NCI-H1092 (cell line): Measurements from ENCODE around the gene DOCK1.

ENCODE experiments used
- DNase-seq: peaks from one replicate; lab custom pipeline; 2025; lab: John Stamatoyannopoulos, UW

DOCK1 gene

DNA sequence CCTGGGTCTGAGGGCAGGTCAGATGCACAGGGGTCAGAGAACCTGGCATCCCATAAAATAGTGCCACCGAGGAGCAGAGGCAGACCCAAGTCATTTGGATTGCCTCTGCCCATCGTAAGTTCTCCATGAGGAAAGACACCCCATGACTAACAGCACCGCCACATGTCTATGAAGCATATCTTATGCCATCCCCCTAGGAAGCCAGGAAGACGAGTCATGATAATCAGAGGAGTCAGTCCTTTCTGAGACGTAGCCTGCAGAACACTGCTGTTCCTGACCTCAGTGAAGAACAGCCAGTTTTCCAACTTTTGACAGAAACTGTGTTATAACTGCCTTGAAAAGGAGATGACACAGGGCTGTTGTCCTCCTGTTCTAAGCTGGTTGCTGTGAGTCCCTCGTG lies 239.9 kb downstream of the DOCK1 start:
- DNase-seq = no peak

- no peak for DNase-seq
These were observed 241.4 kb downstream of the DOCK1 start for GRCh38 chr10:127146661-127147060.

DNA sequence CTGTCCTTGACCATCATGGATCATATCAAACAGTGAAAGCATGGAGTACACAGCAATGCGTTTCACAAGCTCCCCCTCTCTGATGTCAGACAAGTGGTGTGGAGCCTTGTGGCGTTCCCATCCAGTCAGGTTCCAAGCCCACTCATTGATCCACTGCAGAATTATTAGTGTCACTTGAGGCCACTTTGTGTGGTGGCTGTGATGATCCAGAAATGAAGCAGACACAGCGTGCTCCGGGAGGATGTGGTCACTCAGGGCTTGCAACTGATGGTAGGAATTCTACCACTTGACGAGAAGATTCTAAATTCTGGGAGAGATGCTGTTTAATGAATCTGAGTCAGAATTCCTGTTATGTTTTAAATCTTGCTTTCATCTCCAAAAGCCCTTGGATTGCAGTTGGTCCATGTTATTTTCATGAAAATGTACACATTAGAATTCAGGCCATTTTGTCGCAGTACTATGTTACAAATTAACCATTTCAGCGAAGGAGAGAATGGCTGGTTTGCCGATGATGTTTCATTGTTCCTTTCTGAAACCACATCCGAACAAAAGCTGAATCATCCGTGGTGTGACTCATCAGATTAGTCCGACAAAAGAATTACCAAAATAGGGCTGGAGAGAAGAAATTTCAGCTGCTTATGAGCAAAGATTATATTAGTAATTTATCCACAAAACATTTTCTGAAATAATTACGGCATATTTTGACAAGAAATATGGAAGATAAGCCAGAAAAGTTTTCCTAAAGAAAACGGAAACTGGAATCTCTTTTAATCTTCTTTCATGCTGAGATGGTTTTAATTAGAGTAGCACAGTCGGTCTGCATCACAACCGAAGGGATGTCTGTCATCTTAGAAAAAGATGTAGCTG lies 243.1 kb downstream of the DOCK1 start:
- DNase-seq = no peak

DNA sequence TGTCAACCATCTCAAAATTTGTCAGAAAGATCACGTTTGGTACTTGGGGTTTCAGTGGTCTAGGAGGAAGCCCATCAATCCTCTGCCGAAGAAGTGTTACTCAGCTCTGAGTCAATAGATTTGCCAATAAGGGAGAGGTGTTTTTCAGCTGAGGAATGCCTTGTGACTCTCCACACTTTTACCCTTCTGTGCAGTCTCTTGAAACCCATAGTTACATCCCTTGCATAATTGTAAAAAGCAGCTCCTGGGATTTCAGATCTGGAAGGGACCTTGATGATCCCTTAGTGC lies 243.6 kb downstream of the DOCK1 start:
- no peak for DNase-seq

DNA sequence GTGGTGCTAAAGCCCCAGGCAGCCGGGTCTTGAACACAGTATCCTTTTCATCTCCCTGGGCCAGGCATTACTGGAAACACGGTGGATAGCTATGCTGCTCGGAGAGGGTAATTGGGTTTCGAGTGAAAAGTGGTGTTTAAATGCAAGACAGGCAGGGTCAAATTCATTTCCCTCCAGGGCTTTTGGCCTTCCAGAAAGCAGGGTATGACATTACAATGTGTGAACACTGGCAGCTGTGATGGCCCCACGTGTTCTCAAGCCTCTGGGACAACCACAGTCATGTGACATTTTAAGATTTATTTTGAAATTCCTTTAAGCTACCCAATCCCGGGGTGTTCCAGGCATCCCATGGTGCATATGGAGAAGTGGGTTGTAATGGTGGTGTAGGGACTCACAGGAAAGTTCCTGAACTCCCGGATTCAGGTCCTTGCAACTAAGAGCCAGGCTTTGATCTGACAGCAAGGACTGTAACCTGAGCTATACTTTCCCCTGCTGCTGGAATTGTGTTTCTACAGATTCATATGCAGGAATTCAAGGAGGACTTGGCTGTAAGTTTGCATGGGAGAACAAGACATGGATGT lies 244.4 kb downstream of the DOCK1 start:
- no peak for DNase-seq

DNA sequence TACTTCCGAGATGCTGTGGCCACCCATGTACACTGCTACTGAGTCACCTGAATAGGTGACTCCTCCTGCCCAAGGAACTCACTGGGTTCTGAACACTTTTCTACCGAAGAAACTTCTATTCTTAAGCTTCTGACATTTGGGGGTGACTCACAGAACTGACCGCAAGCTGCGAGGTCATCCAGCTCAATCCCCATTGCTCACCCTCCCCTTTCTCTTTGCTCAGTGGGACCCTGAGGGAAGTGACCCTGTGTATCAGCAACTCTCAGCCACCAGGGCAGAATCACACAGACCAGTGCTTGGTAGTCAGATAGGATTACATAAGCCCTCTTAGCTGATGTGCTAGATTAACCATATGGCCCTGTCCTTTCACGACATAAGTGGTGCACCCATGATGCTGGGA lies 244.9 kb downstream of the DOCK1 start:
- no peak for DNase-seq

DNA sequence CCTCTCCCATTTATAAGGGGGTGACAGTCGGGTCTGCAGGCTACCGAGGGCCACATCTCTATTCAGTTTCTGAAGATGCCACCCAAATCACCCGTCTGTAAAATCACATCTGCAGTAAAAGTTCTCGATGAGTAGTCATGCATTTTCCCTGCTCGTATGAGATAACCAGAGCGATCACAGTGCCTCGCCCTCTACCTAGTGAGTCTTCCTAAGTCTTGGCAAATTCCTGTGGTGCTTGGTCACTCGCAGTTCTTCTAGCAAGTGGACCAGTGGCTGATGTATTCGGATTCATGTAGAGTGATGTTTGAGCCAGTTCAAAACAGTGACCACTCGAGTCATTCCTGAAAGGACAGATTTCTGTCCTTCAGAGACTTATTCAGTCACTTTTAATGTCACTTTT lies 246.3 kb downstream of the DOCK1 start:
- DNase-seq = no peak

DNA sequence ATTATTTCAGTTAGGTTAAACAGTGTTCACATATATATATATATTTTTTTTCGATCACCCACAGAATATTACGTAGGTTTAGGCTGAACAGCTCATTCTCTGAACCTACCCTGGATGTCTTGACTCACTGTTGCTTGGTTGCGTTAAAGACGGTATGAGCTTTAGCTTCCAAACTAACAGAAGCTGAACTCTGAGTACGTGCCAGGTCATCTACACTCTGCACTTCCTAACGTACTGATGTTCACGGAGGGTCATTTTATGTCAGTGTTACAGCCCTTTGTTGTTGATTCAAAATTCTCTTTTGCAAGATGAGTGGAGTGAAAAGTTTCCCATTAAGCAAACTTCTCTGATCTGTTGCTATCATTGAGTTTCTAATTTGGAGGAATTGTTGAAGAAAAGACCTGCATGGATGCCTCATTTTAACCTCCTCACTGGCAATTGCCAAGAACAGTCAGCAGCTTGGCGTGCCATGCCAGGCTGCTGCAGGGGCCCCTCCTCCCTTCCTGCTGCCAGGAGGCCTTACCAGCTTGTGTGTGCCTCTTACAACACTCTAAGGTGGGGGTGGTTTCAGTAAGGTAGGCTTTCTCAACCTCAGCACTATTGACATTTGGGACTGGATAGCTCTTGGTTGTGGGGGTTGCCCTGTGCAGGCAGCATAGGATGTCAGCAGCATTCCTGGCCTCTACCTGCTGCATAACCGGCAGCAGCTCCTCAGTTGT lies 246.9 kb downstream of the DOCK1 start:
- DNase-seq = no peak

DNA sequence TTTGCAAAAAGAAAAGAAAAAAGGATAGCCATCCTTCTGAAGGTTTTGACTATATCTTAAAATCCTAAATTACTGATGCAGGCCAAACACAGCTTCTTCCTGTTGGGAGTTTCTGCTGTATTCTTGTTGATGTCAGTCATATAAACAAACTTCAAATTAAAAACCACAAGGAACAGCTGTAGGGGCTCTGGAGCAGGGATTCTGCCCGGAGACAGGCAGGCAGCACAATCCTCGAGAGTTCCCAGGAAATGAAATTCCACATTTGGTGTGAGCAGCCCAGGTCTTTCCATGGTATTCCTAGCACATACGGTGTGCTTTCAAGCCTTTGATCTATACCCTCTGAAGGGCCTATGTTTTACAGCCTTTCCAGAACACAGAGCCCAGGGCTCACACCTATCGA lies 248.0 kb downstream of the DOCK1 start:
- no peak for DNase-seq

GRCh38 chr10:127154831-127155620 lies 249.8 kb downstream of the DOCK1 start:
- no peak for DNase-seq

- no peak for DNase-seq
These were observed 251.9 kb downstream of the DOCK1 start for GRCh38 chr10:127157089-127157488.

GRCh38 chr10:127157506-127158200 lies 252.4 kb downstream of the DOCK1 start:
- DNase-seq = no peak

DNA sequence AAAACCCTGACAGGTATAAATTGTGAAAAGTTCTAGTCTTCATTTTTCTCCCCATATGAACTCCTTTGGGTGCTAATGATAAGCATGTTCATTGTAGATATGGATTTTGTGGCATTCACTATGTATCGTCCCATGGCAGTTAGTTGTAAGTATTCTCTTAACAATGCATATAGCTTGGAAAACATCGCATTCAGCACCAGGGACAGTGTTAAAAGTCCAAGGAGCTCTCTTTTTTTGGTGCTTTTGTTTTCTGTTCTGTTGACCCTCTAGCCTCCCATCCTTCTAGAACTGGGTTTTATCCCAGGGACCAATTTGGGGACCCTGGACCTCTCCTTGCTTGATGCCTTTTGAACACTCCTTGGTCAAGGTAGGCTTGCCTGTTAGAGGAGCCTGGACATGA lies 253.4 kb downstream of the DOCK1 start:
- DNase-seq = no peak

DNA sequence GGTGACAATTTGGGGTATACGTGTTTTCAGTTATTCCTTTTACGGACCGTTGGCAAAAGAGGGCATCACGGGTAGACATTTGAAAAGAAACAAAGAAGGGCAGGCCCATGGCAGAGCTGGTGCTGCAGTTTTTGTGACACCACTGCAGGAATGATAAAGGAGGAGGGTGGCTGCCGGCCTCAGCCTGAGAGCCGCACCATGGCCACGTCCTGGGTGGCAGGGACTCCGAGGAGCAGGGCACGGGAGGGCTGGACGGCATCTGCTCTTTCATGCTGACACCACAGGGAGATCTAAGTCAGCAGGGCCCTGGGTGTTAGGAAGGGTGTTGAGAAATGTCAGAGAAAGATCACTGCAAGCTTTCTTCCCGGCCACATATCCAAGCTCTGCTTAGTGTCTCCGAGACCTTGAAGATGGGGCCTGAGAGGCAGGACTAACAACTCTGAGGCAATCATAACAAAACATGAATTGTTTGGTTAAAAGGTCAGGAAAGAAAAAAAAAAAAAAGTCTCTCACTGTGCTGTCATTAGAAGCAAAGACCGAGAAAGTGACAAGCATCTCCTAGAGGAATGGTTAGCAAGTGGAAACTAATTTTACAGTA lies 254.5 kb downstream of the DOCK1 start:
- DNase-seq = no peak

DNA sequence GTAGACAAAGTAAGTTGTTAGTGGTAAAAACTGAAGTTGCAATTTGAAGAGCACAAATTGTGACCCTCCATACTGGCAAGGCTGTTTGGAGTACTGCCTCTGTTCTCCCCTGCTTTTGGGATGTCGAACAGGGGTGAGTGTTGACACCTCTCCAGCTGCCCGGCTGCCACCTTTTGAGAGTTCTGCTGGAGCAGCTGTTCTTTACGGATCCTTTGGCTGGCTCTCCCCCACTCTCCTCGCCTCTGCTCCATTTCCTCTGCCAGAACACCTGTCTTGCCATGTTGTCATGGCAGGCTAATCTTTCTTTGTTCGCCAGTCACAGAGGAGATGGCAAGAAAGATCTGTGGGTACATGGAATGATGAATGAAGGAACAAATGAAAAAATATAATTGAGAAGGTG lies 256.3 kb downstream of the DOCK1 start:
- no peak for DNase-seq

DNA sequence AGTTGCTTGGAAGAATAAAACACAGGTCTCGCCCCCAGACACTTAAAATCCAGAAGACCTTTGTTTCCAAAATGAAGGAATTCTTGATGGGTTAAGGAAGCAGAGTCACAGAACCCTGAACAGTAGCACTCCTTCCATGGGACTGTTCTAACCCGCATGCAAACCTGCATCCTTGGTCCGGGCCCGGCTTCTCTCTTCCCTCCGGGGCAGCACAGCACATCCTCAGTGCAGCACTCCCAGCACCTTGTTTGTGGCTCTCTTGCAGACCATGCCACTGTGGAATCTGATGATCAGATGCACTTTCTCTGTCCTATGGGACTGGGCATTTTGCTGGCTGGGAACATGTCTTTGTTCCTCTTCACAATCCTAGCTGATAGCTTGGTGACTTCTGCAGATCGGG lies 257.6 kb downstream of the DOCK1 start:
- no peak for DNase-seq

- DNase-seq = no peak
These were observed 263.0 kb downstream of the DOCK1 start for GRCh38 chr10:127168261-127168660.

DNA sequence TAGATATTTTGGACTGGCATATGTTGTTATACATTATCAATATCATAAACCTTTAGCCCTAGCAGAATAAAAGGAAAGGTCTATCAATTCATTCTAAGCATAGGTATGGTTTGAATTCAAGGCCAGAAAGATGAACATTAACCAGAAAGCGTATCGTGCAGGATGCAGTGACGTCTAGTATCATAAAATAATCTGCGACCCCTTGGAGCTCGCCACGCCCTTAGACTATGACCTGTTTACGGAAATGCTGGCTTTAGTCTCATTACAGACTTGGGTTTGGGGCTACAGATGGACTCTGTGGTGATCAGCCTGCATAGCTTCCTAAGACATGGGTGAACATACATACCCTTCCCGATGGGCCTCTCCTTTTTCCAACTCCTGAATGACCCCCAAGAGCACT lies 269.6 kb downstream of the DOCK1 start:
- no peak for DNase-seq

GRCh38 chr10:127175357-127176110 lies 270.3 kb downstream of the DOCK1 start:
- DNase-seq = no peak

DNA sequence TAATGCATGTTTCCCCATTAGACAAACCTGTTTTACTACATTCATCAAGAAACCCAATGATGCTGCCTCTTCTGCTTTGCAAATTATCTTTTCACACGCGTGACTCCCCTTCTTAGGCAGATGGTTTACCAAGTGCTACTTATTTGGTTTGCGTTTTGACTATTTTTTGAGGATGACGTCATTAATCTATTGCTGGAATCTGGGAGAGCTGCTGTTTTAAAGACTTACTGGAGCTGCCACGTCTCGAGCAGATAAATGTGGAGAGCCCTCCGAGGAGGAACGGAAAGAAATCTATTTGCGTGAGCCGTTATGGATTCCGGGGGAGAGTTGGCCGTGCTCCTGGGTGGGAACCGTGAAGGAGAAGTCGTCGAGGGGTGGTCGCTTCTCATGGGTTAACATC lies 271.4 kb downstream of the DOCK1 start:
- DNase-seq = no peak
